SK-N-DZ (cell line): ENCODE results near the gene GJD3.

Experiments used
- DNase-seq: peaks from one replicate; pipeline ENCODE4 v3.0.0-alpha.2; 2015; ENCODE audit warnings: low spot score

GJD3 gene

GRCh38 chr17:40340880-40341807 lies 23.4 kb downstream of the GJD3 start:
- DNase-seq, result peak; percentile 90

GRCh38 chr17:40340327-40340726 lies 24.2 kb downstream of the GJD3 start:
- no peak for DNase-seq

GRCh38 chr17:40338941-40339649 lies 25.4 kb downstream of the GJD3 start:
- DNase-seq, result no peak

GRCh38 chr17:40338058-40338457 lies 26.5 kb downstream of the GJD3 start:
- DNase-seq, result no peak

GRCh38 chr17:40337351-40337750 lies 27.2 kb downstream of the GJD3 start:
- DNase-seq, result no peak

- no peak for DNase-seq
These were observed 28.9 kb downstream of the GJD3 start for GRCh38 chr17:40335620-40336019.

GRCh38 chr17:40333781-40334448 lies 30.6 kb downstream of the GJD3 start:
- no peak for DNase-seq

- DNase-seq, result no peak
These were observed 32.5 kb downstream of the GJD3 start for GRCh38 chr17:40331743-40332641.

- no peak for DNase-seq
These were observed 33.6 kb downstream of the GJD3 start for GRCh38 chr17:40330850-40331470.

- no peak for DNase-seq
These were observed 34.4 kb downstream of the GJD3 start for GRCh38 chr17:40329839-40330794.

GRCh38 chr17:40328386-40328766 lies 36.2 kb downstream of the GJD3 start:
- no peak for DNase-seq

- no peak for DNase-seq
These were observed 36.7 kb downstream of the GJD3 start for GRCh38 chr17:40327735-40328385.

GRCh38 chr17:40327244-40327729 lies 37.2 kb downstream of the GJD3 start:
- no peak for DNase-seq

GRCh38 chr17:40326832-40327199 lies 37.7 kb downstream of the GJD3 start:
- no peak for DNase-seq

- no peak for DNase-seq
These were observed 38.3 kb downstream of the GJD3 start for GRCh38 chr17:40326014-40326831.

GRCh38 chr17:40325156-40326013 lies 39.2 kb downstream of the GJD3 start:
- no peak for DNase-seq
